GM12875 (cell line): ENCODE measurements around the gene TTC39C.

Source experiments
- H3K4me3 ChIP-seq: one replicate; pipeline ENCODE4 v1.5.1; 2011; ENCODE audit warnings: low read depth, low read length, control low read depth
- TF ChIP-seq, protein P1 (sequence below): IDR thresholded peaks from 2 replicates; pipeline ENCODE4 v1.5.1; 2011; ENCODE audit warnings: low read depth, mild to moderate bottlenecking, control low read depth, inconsistent platforms, low read length, moderate library complexity, borderline replicate concordance; ENCODE audit not compliant: insufficient read depth

Gene TTC39C

DNA sequence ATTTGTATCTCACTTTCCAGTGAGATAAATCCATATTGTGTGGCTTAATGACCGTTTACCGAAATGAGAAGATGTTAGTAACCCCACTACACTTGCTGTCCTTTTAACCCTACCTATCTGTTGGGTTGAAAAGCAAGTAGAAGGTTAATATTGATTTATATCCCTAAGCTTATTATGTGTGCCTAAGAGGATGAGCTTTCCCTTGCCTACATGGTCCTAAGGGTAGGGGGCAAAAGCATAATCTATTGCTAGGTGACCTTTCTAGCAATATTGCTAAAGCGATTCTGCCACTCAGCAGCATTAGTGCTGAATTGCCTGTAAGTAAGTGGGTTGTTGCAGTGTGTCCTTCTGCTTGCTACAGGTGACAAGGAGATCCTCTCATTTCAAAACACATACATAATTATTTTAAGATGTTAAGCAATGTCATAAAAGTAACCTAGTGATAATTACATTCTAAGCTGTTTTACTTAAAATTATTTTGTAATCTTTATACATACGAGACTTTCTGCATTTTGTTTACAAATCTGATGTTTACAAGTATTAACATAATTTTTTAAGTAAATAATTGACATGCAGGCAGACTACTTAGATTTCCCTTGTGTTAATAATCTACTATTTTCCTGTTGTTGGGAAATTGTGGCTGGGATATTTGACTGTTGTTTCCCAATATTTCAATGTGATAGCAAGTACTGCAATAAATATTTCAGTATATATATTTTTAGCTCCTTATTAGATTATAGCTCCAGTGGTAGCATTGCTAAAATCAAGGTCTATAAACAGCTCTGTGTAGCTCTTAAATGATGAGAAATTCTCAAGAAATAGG lies 75.2 kb downstream of the TTC39C start:
- TF ChIP-seq, protein P1, sequence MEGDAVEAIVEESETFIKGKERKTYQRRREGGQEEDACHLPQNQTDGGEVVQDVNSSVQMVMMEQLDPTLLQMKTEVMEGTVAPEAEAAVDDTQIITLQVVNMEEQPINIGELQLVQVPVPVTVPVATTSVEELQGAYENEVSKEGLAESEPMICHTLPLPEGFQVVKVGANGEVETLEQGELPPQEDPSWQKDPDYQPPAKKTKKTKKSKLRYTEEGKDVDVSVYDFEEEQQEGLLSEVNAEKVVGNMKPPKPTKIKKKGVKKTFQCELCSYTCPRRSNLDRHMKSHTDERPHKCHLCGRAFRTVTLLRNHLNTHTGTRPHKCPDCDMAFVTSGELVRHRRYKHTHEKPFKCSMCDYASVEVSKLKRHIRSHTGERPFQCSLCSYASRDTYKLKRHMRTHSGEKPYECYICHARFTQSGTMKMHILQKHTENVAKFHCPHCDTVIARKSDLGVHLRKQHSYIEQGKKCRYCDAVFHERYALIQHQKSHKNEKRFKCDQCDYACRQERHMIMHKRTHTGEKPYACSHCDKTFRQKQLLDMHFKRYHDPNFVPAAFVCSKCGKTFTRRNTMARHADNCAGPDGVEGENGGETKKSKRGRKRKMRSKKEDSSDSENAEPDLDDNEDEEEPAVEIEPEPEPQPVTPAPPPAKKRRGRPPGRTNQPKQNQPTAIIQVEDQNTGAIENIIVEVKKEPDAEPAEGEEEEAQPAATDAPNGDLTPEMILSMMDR: no peak

DNA sequence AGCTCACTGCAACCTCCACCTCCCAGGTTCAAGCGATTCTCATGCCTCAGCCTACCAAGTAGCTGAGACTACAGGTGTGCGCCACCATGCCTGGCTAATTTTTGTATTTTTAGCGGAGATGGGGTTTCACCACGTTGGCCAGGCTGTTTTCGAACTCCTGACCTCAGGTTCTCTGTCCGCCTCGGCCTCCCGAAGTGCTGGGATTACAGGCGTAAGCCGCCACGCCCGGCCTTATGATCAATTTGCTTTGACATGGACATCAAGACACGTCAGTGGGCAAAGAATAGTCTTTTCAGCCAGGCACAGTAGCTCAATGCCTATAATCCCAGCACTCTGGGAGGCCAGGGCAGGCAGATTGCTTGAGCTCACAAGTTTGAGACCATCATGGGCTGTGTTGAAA lies 76.3 kb downstream of the TTC39C start:
- TF ChIP-seq, protein P1: no peak
- no peak overlapping the region for H3K4me3 ChIP-seq

More for the DNA sequence above, 75.2 kb downstream of the TTC39C start:
- no peak overlapping the region for H3K4me3 ChIP-seq

DNA sequence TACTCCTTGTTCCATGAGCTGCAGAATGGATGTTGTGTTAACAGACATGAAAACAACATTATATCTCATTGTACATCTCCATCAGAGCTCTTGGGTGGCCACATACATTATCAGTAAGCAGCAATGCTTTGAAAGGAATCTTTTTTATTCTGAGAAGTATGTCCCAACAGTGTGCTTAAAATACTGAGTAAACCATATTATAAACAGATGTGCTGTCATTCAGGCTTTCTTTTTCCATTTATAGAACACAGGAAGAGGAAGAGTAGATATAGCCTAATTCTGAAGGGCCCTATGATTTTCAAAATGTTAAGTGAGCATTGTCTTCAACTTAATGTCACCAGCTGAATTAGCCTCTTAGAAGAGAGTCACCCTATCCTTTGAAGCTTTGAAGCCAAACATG lies 80.0 kb downstream of the TTC39C start:
- H3K4me3 ChIP-seq: no peak overlapping the region
- TF ChIP-seq, protein P1: no peak

DNA sequence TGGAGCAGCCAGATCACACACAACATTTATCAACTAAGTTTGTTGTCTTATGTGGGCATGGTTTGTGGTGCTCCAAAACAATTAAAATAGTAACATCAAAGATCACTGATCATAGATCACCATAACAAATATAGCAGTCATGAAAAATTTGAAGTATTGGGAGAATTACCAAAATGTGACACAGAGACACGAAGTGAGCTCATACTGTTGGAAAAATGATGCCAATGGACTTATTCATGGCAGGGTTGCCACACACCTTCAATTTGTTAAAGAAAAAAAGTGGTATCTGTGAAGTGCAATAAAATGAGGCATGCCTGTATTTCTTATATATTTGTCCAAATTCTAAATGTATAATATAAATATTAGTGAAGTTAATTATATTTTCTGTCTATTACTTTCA lies 81.4 kb downstream of the TTC39C start:
- H3K4me3 ChIP-seq: no peak overlapping the region
- TF ChIP-seq, protein P1: no peak

DNA sequence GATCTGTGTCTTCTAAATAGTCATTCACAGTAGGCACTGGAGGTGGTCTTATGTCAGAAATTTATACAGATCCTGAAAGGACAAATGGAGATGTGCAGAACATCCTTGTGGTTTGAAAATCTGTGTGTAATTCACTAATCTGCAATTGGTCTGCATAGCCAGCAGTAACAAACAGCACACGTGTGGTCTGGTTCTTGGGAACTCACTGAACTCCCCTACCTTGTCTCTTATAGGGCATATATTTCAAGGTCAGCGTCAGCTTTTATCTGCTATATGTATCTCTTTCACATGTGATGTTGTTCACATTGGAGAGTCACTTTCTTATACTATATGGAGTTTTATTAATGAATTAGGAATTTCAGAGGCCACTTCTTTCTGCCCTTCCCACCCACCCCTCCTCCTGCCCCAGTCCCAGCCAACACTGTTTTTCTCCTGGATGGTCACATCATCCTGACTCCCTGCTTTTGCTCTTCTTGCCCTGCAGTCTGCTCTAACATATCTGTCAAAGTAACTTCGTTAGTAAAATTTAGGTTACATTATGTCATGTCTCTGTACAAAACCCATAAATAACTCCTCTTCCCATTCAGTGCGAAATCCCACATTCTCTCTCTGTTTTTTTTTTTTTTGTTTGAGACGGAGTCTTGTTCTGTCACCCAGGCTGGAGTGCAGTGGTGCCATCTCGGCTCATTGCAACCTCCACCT lies 88.9 kb downstream of the TTC39C start:
- no peak overlapping the region for H3K4me3 ChIP-seq
- TF ChIP-seq, protein P1: no peak

DNA sequence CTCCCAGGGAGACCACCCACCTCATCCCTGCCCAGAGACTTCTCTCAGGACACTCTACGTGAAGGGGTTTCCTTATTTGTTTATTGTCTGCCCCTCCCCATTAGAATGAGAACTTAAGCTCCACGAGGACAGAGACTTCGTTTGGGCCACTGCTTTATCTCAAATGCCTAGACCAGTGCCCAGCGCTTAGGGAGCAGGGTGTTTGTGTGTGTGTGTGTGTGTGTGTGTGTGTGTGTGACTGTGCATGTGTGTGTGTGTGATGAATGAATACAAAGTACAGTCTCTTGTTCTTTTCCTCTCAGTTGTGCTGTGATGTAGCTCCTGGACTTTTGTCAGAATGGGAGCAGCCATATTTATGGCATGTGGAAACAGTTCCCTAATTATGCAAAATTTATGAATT lies 89.9 kb downstream of the TTC39C start:
- H3K4me3 ChIP-seq: no peak overlapping the region
- TF ChIP-seq, protein P1: no peak
